GM12878 (cell line): ENCODE results near the gene THAP10. TPM values are rescaled to one million over a fixed set of nuclear protein-coding genes. Genes with fewer than 3 reads are reported as not detected.
A peak's percentile ranks its signal among the peaks of the same experiment; 100 is the strongest.

Experiments used
- ATAC-seq: fragments of 200-7000 bp; cut with Tn5 transposase; 3 replicates; pipeline ENCODE4 v1.9.1; 2020; ENCODE audit warnings: mild to moderate bottlenecking, moderate library complexity
- BruUV-seq: library from RNA; stranded (reverse); fragments of 400-500 nt; replicated peaks from 2 replicates; lab custom pipeline; 2021; lab: Mats Ljungman, UMichigan
- CTCF ChIA-PET: fragments of 300-600 bp; sonication (Branson Sonifier 250); formaldehyde crosslinking; extraction: SDS; loops from one replicate; lab custom pipeline; 2021; ENCODE audit warnings: inconsistent platforms; lab: Yijun Ruan, JAX
- POLR2A ChIA-PET: fragments of 350-600 bp; formaldehyde crosslinking; extraction: SDS; loops from one replicate; lab custom pipeline; 2021; ENCODE audit warnings: inconsistent platforms; lab: Charles Lee
- RAD21 ChIA-PET: fragments of 300-600 bp; sonication (Branson Sonifier 250); formaldehyde crosslinking; loops from one replicate; lab custom pipeline; 2023; ENCODE audit warnings: antibody characterized with exemption; ENCODE audit not compliant: unreplicated experiment; lab: Charles Lee
- SMC1A ChIA-PET: fragments of 300-600 bp; sonication (Branson Sonifier 250); formaldehyde crosslinking; loops from one replicate; lab custom pipeline; 2023; ENCODE audit not compliant: unreplicated experiment, uncharacterized antibody; lab: Charles Lee
- DNase-seq: peaks from one replicate; pipeline ENCODE4 v3.0.0-alpha.2; 2011; ENCODE audit warnings: low read depth, low spot score
- FAIRE-seq: peaks from 3 replicates; lab custom pipeline; 2011; peaks lifted over from hg19 to GRCh38; lab: Jason Lieb, UNC
- H2AFZ ChIP-seq: 2 replicates; pipeline ENCODE4 v1.6.0; 2011; ENCODE audit warnings: low read depth, low read length, control low read depth; ENCODE audit not compliant: control insufficient read depth
- H3K27ac ChIP-seq: 2 replicates; pipeline ENCODE4 v1.5.1; 2011; ENCODE audit warnings: control low read depth; ENCODE audit not compliant: control insufficient read depth, insufficient read depth
- H3K27me3 ChIP-seq, 2 experiments: replicated peaks in 1 of 2; 2 replicates each; pipeline versions ENCODE4 v1.6.0 to v1.6.1; 2011; ENCODE audit warnings: low read length in 1 of 2; ENCODE audit not compliant: control insufficient read depth in 2 of 2, insufficient read depth in 2 of 2
- H3K36me3 ChIP-seq, 2 experiments: 2 replicates each; pipeline ENCODE4 v1.5.1; 2011; ENCODE audit warnings: low read length in 1 of 2; ENCODE audit not compliant: control insufficient read depth in 2 of 2, insufficient read depth in 2 of 2
- H3K4me1 ChIP-seq: 2 replicates; pipeline ENCODE4 v1.6.1; 2011; ENCODE audit warnings: mild to moderate bottlenecking, low read length, moderate library complexity, mixed read lengths; ENCODE audit not compliant: control insufficient read depth, insufficient read depth
- H3K4me2 ChIP-seq: 2 replicates; pipeline ENCODE4 v1.6.0; 2011; ENCODE audit warnings: control low read depth; ENCODE audit not compliant: control insufficient read depth, insufficient read depth
- H3K4me3 ChIP-seq: fragments of 200-600 bp; sonication (generic); 2 replicates; pipeline ENCODE4 v1.5.1; 2016
- H3K79me2 ChIP-seq: 2 replicates; pipeline ENCODE4 v1.6.0; 2011; ENCODE audit warnings: low read length; ENCODE audit not compliant: control insufficient read depth, insufficient read depth
- H3K9ac ChIP-seq: 2 replicates; pipeline ENCODE4 v1.8.0; 2011; ENCODE audit warnings: low read length, control low read depth, mixed read lengths; ENCODE audit not compliant: control insufficient read depth, insufficient read depth
- H3K9me3 ChIP-seq: replicated peaks from 3 replicates; pipeline ENCODE4 v1.5.1; 2011; ENCODE audit warnings: mild to moderate bottlenecking, low read length; ENCODE audit not compliant: control insufficient read depth, insufficient read depth
- H4K20me1 ChIP-seq: 2 replicates; pipeline ENCODE4 v1.6.0; 2011; ENCODE audit not compliant: control insufficient read depth, insufficient read depth
- CBX5 ChIP-seq: sonication (generic); IDR thresholded peaks from 2 replicates; pipeline ENCODE4 v1.6.1; 2016; ENCODE audit warnings: low read depth, moderate library complexity, mild to moderate bottlenecking, inconsistent platforms
- HDGF ChIP-seq: fragments of 450-650 bp; IDR thresholded peaks from 2 replicates; pipeline ENCODE4 v1.6.1; 2016; ENCODE audit warnings: antibody characterized with exemption
- MEF2B ChIP-seq: fragments of 450-650 bp; IDR thresholded peaks from 2 replicates; pipeline ENCODE4 v1.6.1; 2018; ENCODE audit warnings: mild to moderate bottlenecking, moderate library complexity; ENCODE audit not compliant: partially characterized antibody, poor library complexity, severe bottlenecking
- SMC3 ChIP-seq: IDR thresholded peaks from 2 replicates; pipeline ENCODE4 v1.6.1; 2011; ENCODE audit warnings: low read length, improper control_type of control experiment, borderline replicate concordance
- SUZ12 ChIP-seq: fragments of 200-600 bp; sonication (generic); IDR thresholded peaks from one replicate; pipeline ENCODE4 v1.6.1; 2018; ENCODE audit warnings: antibody characterized with exemption, mild to moderate bottlenecking; ENCODE audit not compliant: unreplicated experiment
- TCF12 ChIP-seq: IDR thresholded peaks from 2 replicates; pipeline ENCODE4 v1.6.1; 2011; ENCODE audit warnings: low read depth, mild to moderate bottlenecking, low read length
- ZSCAN29 ChIP-seq: fragments of 450-650 bp; IDR thresholded peaks from 2 replicates; pipeline ENCODE4 v1.6.1; 2017; ENCODE audit warnings: mild to moderate bottlenecking, moderate library complexity
- WGBS: methylation state at CpG from one replicate; pipeline ENCODE4 v1.1.6; 2016; ENCODE audit warnings: low lambda C conversion rate; ENCODE audit not compliant: insufficient replicate concordance, insufficient coverage; ENCODE audit errors: missing lambda C conversion rate; 5-methylcytosine and 5-hydroxymethylcytosine counted together
- in situ Hi-C: fragments of 300-500 bp; cut with MboI; formaldehyde crosslinking; loops from 9 replicates; pipeline ENCODE4 v1.14.3; 2018; ENCODE audit warnings: mixed read lengths
- intact Hi-C: fragments of 100-400 bp; cut with micrococcal nuclease; formaldehyde crosslinking; loops from one replicate; pipeline ENCODE4 v1.14.2; 2022; ENCODE audit not compliant: unreplicated experiment
- polyA plus RNA-seq, 11 experiments: library from polyadenylated mRNA; depleted of rRNA in 4 of 11; unstranded in 6 of 11; stranded (reverse) in 5 of 11; fragments of >200 nt; fragmentation: Nextera tagmentation in 4 of 11; fragmentation: Illumina TruSeq in 1 of 11; extraction: Ambion mirVana in 4 of 11; extraction: Trizol in 1 of 11; gene quantifications; 1 replicate in 1 of 11; 2 replicates in 10 of 11; pipeline versions ENCODE4 v1.2.1 to v1.2.3, GENCODE V29; 2011 to 2016; ENCODE audit warnings: inconsistent platforms in 2 of 11, missing spikeins in 2 of 11, low read depth in 1 of 11
- total RNA-seq, 4 experiments: library from RNA; depleted of rRNA in 3 of 4; stranded (reverse); fragments of >200 nt in 3 of 4; fragmentation: Illumina TruSeq in 1 of 4; extraction: Trizol in 1 of 4; gene quantifications; 2 replicates each; pipeline versions ENCODE4 v1.2.1 to v1.2.3, GENCODE V29; 2013 to 2021
- TF ChIP-seq, protein P1 (sequence below), 3 experiments: IDR thresholded peaks in 2 of 3; conservative IDR thresholded peaks in 1 of 3; 2 replicates each; pipeline ENCODE4 v1.5.1; 2011; ENCODE audit warnings: low read depth in 3 of 3, low read length in 3 of 3, mild to moderate bottlenecking in 3 of 3, control low read depth in 2 of 3, moderate library complexity in 2 of 3, inconsistent platforms in 1 of 3, mixed read lengths in 1 of 3; ENCODE audit not compliant: control insufficient read depth in 2 of 3, insufficient read depth in 1 of 3; ENCODE audit errors: extremely low read depth in 1 of 3
- TF ChIP-seq, protein P2 (sequence below): fragments of 450-650 bp; formaldehyde crosslinking; IDR thresholded peaks from 2 replicates; pipeline ENCODE4 v1.5.0; 2022; ENCODE audit warnings: mild to moderate bottlenecking, missing genetic modification characterization
- TF ChIP-seq, protein P3 (sequence below): fragments of 450-650 bp; formaldehyde crosslinking; IDR thresholded peaks from 2 replicates; pipeline ENCODE4 v1.4.0; 2022; ENCODE audit warnings: mild to moderate bottlenecking, moderate library complexity

The THAP10 gene
- total and polyA plus RNA-seq, 10 of the 15 experiments (the other 5 are each of a cell fraction or from before 2014, with no cell fraction given), result 0.35 to 5.2 (median 1.4) TPM

DNA sequence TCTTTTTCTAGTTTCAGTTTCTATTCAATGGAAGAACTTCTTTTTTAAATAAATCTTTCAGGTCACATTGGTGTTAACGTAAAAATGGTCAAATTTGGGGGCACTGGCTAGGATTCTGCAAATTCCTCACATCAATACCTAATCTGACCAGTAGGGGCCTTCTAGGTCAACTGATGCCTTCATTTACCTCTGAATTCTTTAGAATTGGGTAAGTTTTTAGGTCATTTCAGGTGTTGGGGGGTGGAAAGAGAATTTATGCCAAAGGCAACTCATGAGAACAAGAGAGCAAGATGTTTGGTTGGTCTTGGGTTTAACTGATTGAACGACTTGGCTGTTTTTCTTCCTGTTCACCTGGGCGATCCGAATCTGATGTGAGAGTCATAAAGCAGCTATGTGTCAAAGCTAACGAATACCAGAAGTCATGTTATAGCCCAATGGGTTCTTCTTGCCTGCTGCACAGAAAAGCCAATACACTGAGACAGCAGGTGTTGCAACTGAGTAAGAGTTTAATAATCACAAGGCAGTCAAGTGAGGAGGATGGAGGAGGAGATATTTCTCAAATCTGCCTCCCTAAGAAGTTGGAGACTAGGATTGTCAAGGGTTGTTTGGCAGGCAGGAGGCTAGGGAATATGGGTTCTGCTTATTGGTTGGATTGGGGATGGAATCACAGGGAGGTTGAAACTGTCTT lies 15.7 kb upstream of the THAP10 start:
- H3K4me3 ChIP-seq, result no peak overlapping the region
- POLR2A ChIA-PET, result no interaction called here
- no peak overlapping the region for H2AFZ ChIP-seq
- intact Hi-C loops, result no loop called here
- CTCF ChIA-PET, result no interaction called here
- WGBS, result 65% methylated on average over 5 of the region's 5 CpGs
- no peak for ATAC-seq
- no peak for FAIRE-seq
- no peak for DNase-seq
- no peak overlapping the region for H3K27ac ChIP-seq
- TF ChIP-seq ZSCAN29 (no peak), MEF2B (no peak), HDGF (no peak), SMC3 (no peak), CBX5 (peak; percentile 81; the same call in 1 of the 2 replicates), SUZ12 (no peak), TCF12 (no peak)
- TF ChIP-seq, protein P1, sequence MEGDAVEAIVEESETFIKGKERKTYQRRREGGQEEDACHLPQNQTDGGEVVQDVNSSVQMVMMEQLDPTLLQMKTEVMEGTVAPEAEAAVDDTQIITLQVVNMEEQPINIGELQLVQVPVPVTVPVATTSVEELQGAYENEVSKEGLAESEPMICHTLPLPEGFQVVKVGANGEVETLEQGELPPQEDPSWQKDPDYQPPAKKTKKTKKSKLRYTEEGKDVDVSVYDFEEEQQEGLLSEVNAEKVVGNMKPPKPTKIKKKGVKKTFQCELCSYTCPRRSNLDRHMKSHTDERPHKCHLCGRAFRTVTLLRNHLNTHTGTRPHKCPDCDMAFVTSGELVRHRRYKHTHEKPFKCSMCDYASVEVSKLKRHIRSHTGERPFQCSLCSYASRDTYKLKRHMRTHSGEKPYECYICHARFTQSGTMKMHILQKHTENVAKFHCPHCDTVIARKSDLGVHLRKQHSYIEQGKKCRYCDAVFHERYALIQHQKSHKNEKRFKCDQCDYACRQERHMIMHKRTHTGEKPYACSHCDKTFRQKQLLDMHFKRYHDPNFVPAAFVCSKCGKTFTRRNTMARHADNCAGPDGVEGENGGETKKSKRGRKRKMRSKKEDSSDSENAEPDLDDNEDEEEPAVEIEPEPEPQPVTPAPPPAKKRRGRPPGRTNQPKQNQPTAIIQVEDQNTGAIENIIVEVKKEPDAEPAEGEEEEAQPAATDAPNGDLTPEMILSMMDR (IDR thresholded peaks at IDR 0.05 in 2 of 3, conservative IDR thresholded peaks at IDR 0.05 in 1 of 3; ENCODE audit: control insufficient read depth in 2 of 3, extremely low read depth in 1 of 3, insufficient read depth in 1 of 3, low read depth in 3 of 3, low read length in 3 of 3), result peak in 2 of 3 experiments; percentile 19 to 36; a peak in 1 of 6 replicates
- TF ChIP-seq, protein P2, sequence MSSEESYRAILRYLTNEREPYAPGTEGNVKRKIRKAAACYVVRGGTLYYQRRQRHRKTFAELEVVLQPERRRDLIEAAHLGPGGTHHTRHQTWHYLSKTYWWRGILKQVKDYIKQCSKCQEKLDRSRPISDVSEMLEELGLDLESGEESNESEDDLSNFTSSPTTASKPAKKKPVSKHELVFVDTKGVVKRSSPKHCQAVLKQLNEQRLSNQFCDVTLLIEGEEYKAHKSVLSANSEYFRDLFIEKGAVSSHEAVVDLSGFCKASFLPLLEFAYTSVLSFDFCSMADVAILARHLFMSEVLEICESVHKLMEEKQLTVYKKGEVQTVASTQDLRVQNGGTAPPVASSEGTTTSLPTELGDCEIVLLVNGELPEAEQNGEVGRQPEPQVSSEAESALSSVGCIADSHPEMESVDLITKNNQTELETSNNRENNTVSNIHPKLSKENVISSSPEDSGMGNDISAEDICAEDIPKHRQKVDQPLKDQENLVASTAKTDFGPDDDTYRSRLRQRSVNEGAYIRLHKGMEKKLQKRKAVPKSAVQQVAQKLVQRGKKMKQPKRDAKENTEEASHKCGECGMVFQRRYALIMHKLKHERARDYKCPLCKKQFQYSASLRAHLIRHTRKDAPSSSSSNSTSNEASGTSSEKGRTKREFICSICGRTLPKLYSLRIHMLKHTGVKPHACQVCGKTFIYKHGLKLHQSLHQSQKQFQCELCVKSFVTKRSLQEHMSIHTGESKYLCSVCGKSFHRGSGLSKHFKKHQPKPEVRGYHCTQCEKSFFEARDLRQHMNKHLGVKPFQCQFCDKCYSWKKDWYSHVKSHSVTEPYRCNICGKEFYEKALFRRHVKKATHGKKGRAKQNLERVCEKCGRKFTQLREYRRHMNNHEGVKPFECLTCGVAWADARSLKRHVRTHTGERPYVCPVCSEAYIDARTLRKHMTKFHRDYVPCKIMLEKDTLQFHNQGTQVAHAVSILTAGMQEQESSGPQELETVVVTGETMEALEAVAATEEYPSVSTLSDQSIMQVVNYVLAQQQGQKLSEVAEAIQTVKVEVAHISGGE, result no peak
- TF ChIP-seq, protein P3, sequence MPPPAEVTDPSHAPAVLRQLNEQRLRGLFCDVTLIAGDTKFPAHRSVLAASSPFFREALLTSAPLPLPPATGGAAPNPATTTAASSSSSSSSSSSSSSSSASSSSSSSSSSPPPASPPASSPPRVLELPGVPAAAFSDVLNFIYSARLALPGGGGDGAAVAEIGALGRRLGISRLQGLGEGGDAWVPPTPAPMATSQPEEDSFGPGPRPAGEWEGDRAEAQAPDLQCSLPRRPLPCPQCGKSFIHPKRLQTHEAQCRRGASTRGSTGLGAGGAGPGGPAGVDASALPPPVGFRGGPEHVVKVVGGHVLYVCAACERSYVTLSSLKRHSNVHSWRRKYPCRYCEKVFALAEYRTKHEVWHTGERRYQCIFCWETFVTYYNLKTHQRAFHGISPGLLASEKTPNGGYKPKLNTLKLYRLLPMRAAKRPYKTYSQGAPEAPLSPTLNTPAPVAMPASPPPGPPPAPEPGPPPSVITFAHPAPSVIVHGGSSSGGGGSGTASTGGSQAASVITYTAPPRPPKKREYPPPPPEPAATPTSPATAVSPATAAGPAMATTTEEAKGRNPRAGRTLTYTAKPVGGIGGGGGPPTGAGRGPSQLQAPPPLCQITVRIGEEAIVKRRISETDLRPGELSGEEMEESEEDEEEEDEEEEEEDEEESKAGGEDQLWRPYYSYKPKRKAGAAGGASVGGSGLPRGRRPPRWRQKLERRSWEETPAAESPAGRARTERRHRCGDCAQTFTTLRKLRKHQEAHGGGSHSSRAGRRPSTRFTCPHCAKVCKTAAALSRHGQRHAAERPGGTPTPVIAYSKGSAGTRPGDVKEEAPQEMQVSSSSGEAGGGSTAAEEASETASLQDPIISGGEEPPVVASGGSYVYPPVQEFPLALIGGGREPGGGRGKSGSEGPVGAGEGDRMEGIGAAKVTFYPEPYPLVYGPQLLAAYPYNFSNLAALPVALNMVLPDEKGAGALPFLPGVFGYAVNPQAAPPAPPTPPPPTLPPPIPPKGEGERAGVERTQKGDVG (CRISPR knock-in tag), result no peak
- TF ChIP-seq, all 136 proteins: peak for 2
- no peaks in the 10 kb centered on the region for H3K79me2 ChIP-seq
- H3K9me3 ChIP-seq, result peaks cover 10% of the 10 kb centered on the region
- in situ Hi-C loops, result no loop called here
- no peaks in the 10 kb centered on the region for H3K4me1 ChIP-seq
- no peak overlapping the region for H3K4me2 ChIP-seq
- H3K9ac ChIP-seq, result no peak overlapping the region
- no peaks in the 10 kb centered on the region for H3K27me3 ChIP-seq
- BruUV-seq, result no TSS peak
- H4K20me1 ChIP-seq, result no peaks in the 10 kb centered on the region
- H3K36me3 ChIP-seq, result peaks cover 0 to 4% of the 10 kb centered on the region in 2 experiments; a peak in 1 of 4 replicates
- ChIA-PET RAD21 (no interaction called here), SMC1A (no interaction called here)
